Liver (tissue), 9 donors: ENCODE measurements around the gene SP9. TPM values are rescaled to one million over a fixed set of nuclear protein-coding genes. Genes with fewer than 3 reads are reported as not detected.
A peak's percentile ranks its signal among the peaks of the same experiment; 100 is the strongest.

ENCODE experiments used
- DNase-seq: peaks from one replicate; pipeline ENCODE4 v3.0.0-alpha.2; 2017; ENCODE audit warnings: low spot score
- H3K27ac ChIP-seq, 2 donors: one replicate each; pipeline ENCODE4 v1.7.0; 2013; ENCODE audit warnings: inconsistent platforms in 2 of 2, low read length in 2 of 2, control low read depth in 1 of 2, low read depth in 1 of 2, mild to moderate bottlenecking in 1 of 2
- H3K27me3 ChIP-seq, 4 donors: one replicate each; pipeline versions ENCODE4 v1.6.1 to v1.7.0; 2013; ENCODE audit warnings: low read length in 3 of 4, inconsistent platforms in 1 of 4, mild to moderate bottlenecking in 1 of 4, moderate library complexity in 1 of 4; ENCODE audit not compliant: control insufficient read depth in 4 of 4, insufficient read depth in 4 of 4
- H3K36me3 ChIP-seq, 4 donors: one replicate each; pipeline versions ENCODE4 v1.6.1 to v1.7.0; 2013; ENCODE audit warnings: low read length in 3 of 4, mild to moderate bottlenecking in 3 of 4, low read depth in 1 of 4, moderate library complexity in 1 of 4; ENCODE audit not compliant: control insufficient read depth in 4 of 4, insufficient read depth in 3 of 4
- H3K4me1 ChIP-seq, 4 donors: one replicate each; pipeline versions ENCODE4 v1.6.1 to v1.7.0; 2013; ENCODE audit warnings: low read length in 3 of 4, mild to moderate bottlenecking in 3 of 4, moderate library complexity in 1 of 4; ENCODE audit not compliant: control insufficient read depth in 4 of 4, insufficient read depth in 4 of 4
- H3K4me3 ChIP-seq, 3 donors: one replicate each; pipeline versions ENCODE4 v1.6.1 to v1.7.0; 2013; ENCODE audit warnings: low read length in 3 of 3, control low read depth in 1 of 3, low read depth in 1 of 3, mild to moderate bottlenecking in 1 of 3
- H3K9ac ChIP-seq, 2 donors: one replicate each; pipeline ENCODE4 v1.7.0; 2013; ENCODE audit warnings: low read length in 2 of 2, mild to moderate bottlenecking in 2 of 2, moderate library complexity in 2 of 2, control low read depth in 1 of 2, low read depth in 1 of 2
- H3K9me3 ChIP-seq, 4 donors: one replicate each; pipeline versions ENCODE4 v1.6.1 to v1.7.0; 2013; ENCODE audit warnings: low read length in 3 of 4; ENCODE audit not compliant: control insufficient read depth in 4 of 4
- FOXA2 ChIP-seq: IDR thresholded peaks from 2 replicates; pipeline ENCODE4 v1.6.1; 2016; ENCODE audit warnings: antibody characterized with exemption
- HNF4A ChIP-seq, 2 donors: conservative IDR thresholded peaks; 2 replicates each; pipeline ENCODE4 v1.6.1; 2016; ENCODE audit warnings: antibody characterized with exemption in 2 of 2, mild to moderate bottlenecking in 2 of 2
- HNF4G ChIP-seq: IDR thresholded peaks from 2 replicates; pipeline ENCODE4 v1.6.1; 2016; ENCODE audit warnings: antibody characterized with exemption
- JUND ChIP-seq, 2 donors: IDR thresholded peaks; 2 replicates each; pipeline ENCODE4 v1.6.1; 2016; ENCODE audit warnings: antibody characterized with exemption in 2 of 2
- NR2F2 ChIP-seq: IDR thresholded peaks from 2 replicates; pipeline ENCODE4 v1.6.1; 2016; ENCODE audit warnings: antibody characterized with exemption
- RAD21 ChIP-seq, 2 donors: IDR thresholded peaks; 2 replicates each; pipeline ENCODE4 v1.6.1; 2016; ENCODE audit warnings: antibody characterized with exemption in 2 of 2, mild to moderate bottlenecking in 2 of 2
- RXRA ChIP-seq, 2 donors: IDR thresholded peaks; 2 replicates each; pipeline ENCODE4 v1.6.1; 2017 to 2018; ENCODE audit warnings: antibody characterized with exemption in 2 of 2, mild to moderate bottlenecking in 1 of 2
- SP1 ChIP-seq: IDR thresholded peaks from 2 replicates; pipeline ENCODE4 v1.6.1; 2018; ENCODE audit warnings: antibody characterized with exemption, mild to moderate bottlenecking
- TAF1 ChIP-seq: conservative IDR thresholded peaks from 2 replicates; pipeline ENCODE4 v1.6.1; 2016; ENCODE audit warnings: antibody characterized with exemption, mild to moderate bottlenecking
- WGBS: extraction: QIAGEN DNeasy Blood & Tissue Kit; methylation state at CpG from one replicate; pipeline ENCODE4 v1.1.7; 2013; 5-methylcytosine and 5-hydroxymethylcytosine counted together
- polyA plus RNA-seq, 2 donors: library from polyadenylated mRNA; stranded (reverse) in 1 of 2; unstranded in 1 of 2; fragments of 200-250 nt in 1 of 2; fragments of >200 nt in 1 of 2; fragmentation: Nextera tagmentation in 1 of 2; extraction: Ambion mirVana in 1 of 2; gene quantifications; one replicate each; pipeline versions ENCODE4 v1.2.1 to v1.2.3, GENCODE V29; 2013 to 2015
- total RNA-seq, 2 donors: library from RNA; depleted of rRNA; stranded (reverse); fragments of >200 nt; gene quantifications; one replicate each; pipeline ENCODE4 v1.2.3, GENCODE V29; 2014
- TF ChIP-seq, protein P1 (sequence below): IDR thresholded peaks from 2 replicates; pipeline ENCODE4 v1.6.1; 2016; ENCODE audit warnings: antibody characterized with exemption
- TF ChIP-seq, protein P2 (sequence below): IDR thresholded peaks from 2 replicates; pipeline ENCODE4 v1.6.1; 2016; ENCODE audit warnings: antibody characterized with exemption, mild to moderate bottlenecking
- TF ChIP-seq, protein P3 (sequence below): IDR thresholded peaks from 2 replicates; pipeline ENCODE4 v1.6.1; 2016; ENCODE audit warnings: antibody characterized with exemption
- TF ChIP-seq, protein P4 (sequence below): fragments of 150-350 bp; IDR thresholded peaks from 2 replicates; pipeline ENCODE4 v1.5.1; 2017; ENCODE audit warnings: improper control_type of control experiment, low read depth, low read length; ENCODE audit not compliant: missing input control
- TF ChIP-seq, protein P5 (sequence below): IDR thresholded peaks from 2 replicates; pipeline ENCODE4 v1.6.1; 2016; ENCODE audit warnings: antibody characterized with exemption
- donor health status: healthy.
- donor health status: healthy.
- donor health status: healthy.
- donor health status: healthy.
- donor health status: healthy.

SP9 gene
- total and polyA plus RNA-seq, 4 donors, result not detected

DNA sequence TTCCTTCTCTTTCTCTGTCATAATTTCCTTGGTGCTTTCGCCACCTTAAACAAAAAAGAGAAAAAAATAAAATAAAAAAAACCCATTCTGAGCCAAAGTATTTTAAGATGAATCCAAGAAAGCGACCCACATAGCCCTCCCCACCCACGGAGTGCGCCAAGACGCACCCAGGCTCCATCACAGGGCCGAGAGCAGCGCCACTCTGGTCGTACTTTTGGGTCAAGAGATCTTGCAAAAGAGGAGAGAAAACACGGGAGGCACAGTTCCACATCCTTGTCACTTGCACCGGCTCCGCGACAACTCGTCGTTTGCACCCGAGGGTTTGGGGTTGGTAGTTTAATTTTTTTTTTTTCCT is 1.8 kb upstream of the SP9 start:
- peaks cover 4 to 35% (median 32%) of the 10 kb centered on the region in 4 donors for H3K4me1 ChIP-seq

More for the DNA sequence above, 1.8 kb upstream of the SP9 start:
- 14% methylated on average over 15 of the region's 15 CpGs for WGBS
- Histone ChIP-seq H3K36me3 (no peaks in the 10 kb centered on the region), H3K27me3 (peaks cover 5 to 55% (median 30%) of the 10 kb centered on the region in 4 donors), H3K9me3 (peaks cover 0 to 14% (median 0%) of the 10 kb centered on the region in 4 donors), H3K4me3 (peak overlapping the region in 1 of 3 donors; percentile 24), H3K27ac (no peak overlapping the region), H3K9ac (no peak overlapping the region)
- TF ChIP-seq RAD21 (IDR thresholded peaks at IDR 0.05), result no peak
- TF ChIP-seq SP1, result no peak
- no peak for TF ChIP-seq RXRA (IDR thresholded peaks at IDR 0.05)
- TF ChIP-seq JUND (IDR thresholded peaks at IDR 0.05), result no peak
- TF ChIP-seq FOXA2, result no peak
- TF ChIP-seq, protein P1, sequence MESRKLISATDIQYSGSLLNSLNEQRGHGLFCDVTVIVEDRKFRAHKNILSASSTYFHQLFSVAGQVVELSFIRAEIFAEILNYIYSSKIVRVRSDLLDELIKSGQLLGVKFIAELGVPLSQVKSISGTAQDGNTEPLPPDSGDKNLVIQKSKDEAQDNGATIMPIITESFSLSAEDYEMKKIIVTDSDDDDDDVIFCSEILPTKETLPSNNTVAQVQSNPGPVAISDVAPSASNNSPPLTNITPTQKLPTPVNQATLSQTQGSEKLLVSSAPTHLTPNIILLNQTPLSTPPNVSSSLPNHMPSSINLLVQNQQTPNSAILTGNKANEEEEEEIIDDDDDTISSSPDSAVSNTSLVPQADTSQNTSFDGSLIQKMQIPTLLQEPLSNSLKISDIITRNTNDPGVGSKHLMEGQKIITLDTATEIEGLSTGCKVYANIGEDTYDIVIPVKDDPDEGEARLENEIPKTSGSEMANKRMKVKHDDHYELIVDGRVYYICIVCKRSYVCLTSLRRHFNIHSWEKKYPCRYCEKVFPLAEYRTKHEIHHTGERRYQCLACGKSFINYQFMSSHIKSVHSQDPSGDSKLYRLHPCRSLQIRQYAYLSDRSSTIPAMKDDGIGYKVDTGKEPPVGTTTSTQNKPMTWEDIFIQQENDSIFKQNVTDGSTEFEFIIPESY, result no peak
- TF ChIP-seq, protein P2, sequence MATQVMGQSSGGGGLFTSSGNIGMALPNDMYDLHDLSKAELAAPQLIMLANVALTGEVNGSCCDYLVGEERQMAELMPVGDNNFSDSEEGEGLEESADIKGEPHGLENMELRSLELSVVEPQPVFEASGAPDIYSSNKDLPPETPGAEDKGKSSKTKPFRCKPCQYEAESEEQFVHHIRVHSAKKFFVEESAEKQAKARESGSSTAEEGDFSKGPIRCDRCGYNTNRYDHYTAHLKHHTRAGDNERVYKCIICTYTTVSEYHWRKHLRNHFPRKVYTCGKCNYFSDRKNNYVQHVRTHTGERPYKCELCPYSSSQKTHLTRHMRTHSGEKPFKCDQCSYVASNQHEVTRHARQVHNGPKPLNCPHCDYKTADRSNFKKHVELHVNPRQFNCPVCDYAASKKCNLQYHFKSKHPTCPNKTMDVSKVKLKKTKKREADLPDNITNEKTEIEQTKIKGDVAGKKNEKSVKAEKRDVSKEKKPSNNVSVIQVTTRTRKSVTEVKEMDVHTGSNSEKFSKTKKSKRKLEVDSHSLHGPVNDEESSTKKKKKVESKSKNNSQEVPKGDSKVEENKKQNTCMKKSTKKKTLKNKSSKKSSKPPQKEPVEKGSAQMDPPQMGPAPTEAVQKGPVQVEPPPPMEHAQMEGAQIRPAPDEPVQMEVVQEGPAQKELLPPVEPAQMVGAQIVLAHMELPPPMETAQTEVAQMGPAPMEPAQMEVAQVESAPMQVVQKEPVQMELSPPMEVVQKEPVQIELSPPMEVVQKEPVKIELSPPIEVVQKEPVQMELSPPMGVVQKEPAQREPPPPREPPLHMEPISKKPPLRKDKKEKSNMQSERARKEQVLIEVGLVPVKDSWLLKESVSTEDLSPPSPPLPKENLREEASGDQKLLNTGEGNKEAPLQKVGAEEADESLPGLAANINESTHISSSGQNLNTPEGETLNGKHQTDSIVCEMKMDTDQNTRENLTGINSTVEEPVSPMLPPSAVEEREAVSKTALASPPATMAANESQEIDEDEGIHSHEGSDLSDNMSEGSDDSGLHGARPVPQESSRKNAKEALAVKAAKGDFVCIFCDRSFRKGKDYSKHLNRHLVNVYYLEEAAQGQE, result no peak
- TF ChIP-seq, protein P3, sequence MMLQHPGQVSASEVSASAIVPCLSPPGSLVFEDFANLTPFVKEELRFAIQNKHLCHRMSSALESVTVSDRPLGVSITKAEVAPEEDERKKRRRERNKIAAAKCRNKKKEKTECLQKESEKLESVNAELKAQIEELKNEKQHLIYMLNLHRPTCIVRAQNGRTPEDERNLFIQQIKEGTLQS, result no peak
- TF ChIP-seq, protein P4, sequence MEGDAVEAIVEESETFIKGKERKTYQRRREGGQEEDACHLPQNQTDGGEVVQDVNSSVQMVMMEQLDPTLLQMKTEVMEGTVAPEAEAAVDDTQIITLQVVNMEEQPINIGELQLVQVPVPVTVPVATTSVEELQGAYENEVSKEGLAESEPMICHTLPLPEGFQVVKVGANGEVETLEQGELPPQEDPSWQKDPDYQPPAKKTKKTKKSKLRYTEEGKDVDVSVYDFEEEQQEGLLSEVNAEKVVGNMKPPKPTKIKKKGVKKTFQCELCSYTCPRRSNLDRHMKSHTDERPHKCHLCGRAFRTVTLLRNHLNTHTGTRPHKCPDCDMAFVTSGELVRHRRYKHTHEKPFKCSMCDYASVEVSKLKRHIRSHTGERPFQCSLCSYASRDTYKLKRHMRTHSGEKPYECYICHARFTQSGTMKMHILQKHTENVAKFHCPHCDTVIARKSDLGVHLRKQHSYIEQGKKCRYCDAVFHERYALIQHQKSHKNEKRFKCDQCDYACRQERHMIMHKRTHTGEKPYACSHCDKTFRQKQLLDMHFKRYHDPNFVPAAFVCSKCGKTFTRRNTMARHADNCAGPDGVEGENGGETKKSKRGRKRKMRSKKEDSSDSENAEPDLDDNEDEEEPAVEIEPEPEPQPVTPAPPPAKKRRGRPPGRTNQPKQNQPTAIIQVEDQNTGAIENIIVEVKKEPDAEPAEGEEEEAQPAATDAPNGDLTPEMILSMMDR, result no peak
- no peak for TF ChIP-seq HNF4G
- no peak for TF ChIP-seq NR2F2
- TF ChIP-seq HNF4A (conservative IDR thresholded peaks at IDR 0.05), result no peak
- no peak for TF ChIP-seq TAF1
- TF ChIP-seq, protein P5, sequence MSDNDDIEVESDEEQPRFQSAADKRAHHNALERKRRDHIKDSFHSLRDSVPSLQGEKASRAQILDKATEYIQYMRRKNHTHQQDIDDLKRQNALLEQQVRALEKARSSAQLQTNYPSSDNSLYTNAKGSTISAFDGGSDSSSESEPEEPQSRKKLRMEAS, result no peak
- no peak for DNase-seq
